Measurements from ENCODE around the gene GUK1.
A peak's percentile ranks its signal among the peaks of the same experiment; 100 is the strongest.

Gene GUK1

DNA sequence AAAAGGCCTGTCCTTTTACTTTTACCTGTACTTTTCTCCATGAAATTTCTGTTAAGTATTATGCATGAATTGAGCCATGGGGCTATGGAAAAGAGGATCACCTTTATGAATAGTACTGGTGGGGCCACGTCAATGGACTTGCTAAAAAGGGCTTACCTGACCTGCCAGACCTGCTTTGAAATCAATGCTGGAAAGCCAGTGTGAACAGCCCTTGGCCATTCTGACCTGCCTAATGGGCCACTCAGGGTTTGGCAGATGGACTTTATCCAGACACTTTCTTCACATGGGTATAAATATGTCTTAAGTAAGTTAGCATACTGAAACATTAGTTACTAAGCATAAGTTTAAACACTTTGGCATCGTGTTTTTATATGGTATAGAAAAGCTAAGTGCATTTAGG, 8.3 kb upstream of the GUK1 start:
- no peak for DNase-seq (ENCODE audit: low read depth)
- TF ChIP-seq, protein P1, sequence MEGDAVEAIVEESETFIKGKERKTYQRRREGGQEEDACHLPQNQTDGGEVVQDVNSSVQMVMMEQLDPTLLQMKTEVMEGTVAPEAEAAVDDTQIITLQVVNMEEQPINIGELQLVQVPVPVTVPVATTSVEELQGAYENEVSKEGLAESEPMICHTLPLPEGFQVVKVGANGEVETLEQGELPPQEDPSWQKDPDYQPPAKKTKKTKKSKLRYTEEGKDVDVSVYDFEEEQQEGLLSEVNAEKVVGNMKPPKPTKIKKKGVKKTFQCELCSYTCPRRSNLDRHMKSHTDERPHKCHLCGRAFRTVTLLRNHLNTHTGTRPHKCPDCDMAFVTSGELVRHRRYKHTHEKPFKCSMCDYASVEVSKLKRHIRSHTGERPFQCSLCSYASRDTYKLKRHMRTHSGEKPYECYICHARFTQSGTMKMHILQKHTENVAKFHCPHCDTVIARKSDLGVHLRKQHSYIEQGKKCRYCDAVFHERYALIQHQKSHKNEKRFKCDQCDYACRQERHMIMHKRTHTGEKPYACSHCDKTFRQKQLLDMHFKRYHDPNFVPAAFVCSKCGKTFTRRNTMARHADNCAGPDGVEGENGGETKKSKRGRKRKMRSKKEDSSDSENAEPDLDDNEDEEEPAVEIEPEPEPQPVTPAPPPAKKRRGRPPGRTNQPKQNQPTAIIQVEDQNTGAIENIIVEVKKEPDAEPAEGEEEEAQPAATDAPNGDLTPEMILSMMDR (IDR thresholded peaks at IDR 0.05; ENCODE audit: insufficient read depth, low read depth, low read length, missing control alignments), result no peak
- H3K4me3 ChIP-seq (ENCODE audit: low read depth, low read length), result no peak overlapping the region

DNA sequence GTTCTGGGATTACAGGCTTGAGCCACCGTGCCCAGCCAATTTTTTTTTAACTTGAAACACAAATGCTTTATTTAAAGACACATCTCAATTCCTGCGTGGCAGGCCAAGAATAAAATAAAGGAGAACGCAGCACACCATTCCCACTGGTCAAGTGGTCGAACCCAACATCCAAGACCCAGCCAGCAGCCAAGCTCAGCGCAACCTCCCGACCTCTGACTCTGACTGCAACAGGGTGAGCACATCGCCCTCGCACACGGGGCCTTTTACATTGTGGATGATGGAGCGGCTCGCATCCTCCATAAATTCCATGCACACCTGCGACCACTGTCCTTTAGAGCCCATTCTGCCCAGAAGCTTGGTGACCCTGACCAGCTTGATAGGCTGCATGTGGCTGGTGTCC, 5.5 kb upstream of the GUK1 start:
- no peak overlapping the region for H3K4me3 ChIP-seq (ENCODE audit: low read depth, low read length)
- TF ChIP-seq, protein P1 (IDR thresholded peaks at IDR 0.05; ENCODE audit: insufficient read depth, low read depth, low read length, missing control alignments), result no peak
- DNase-seq (ENCODE audit: low read depth), result no peak

- TF ChIP-seq, protein P1 (IDR thresholded peaks at IDR 0.05; ENCODE audit: insufficient read depth, low read depth, low read length, missing control alignments), result no peak
- H3K4me3 ChIP-seq (ENCODE audit: low read depth, low read length), result no peak overlapping the region
- no peak for DNase-seq (ENCODE audit: low read depth)
Measured at GRCh38 chr1:228136901-228137300, 3.2 kb upstream of the GUK1 start.

GRCh38 chr1:228139406-228139930, 611 bp upstream of the GUK1 start:
- peak overlapping the region; percentile 92 for H3K4me3 ChIP-seq (ENCODE audit: low read depth, low read length)
- DNase-seq (ENCODE audit: low read depth), result no peak
- TF ChIP-seq, protein P1 (IDR thresholded peaks at IDR 0.05; ENCODE audit: insufficient read depth, low read depth, low read length, missing control alignments), result no peak

GRCh38 chr1:228140724-228141225, 696 bp downstream of the GUK1 start:
- TF ChIP-seq, protein P1 (IDR thresholded peaks at IDR 0.05; ENCODE audit: insufficient read depth, low read depth, low read length, missing control alignments), result no peak
- DNase-seq (ENCODE audit: low read depth), result no peak
- H3K4me3 ChIP-seq (ENCODE audit: low read depth, low read length), result peak overlapping the region; percentile 61

GRCh38 chr1:228141226-228142044, 1.4 kb downstream of the GUK1 start:
- DNase-seq (ENCODE audit: low read depth), result peak; percentile 58
- peak overlapping the region; percentile 61 for H3K4me3 ChIP-seq (ENCODE audit: low read depth, low read length)
- TF ChIP-seq, protein P1 (IDR thresholded peaks at IDR 0.05; ENCODE audit: insufficient read depth, low read depth, low read length, missing control alignments), result no peak
